H9 (cell line): ENCODE data around the gene KIFC3. TPM values are rescaled to one million over a fixed set of nuclear protein-coding genes. Genes with fewer than 3 reads are reported as not detected.

Source experiments
- DNase-seq: peaks from one replicate; pipeline ENCODE4 v3.0.0-alpha.2; 2017
- H2AFZ ChIP-seq: one replicate; pipeline ENCODE4 v1.6.1; 2013; ENCODE audit warnings: mild to moderate bottlenecking, low read length, control low read depth, moderate library complexity
- H2AK5ac ChIP-seq: 2 replicates; pipeline ENCODE4 v1.6.1; 2013; ENCODE audit warnings: low read length, control low read depth, mixed read lengths; ENCODE audit not compliant: insufficient read length
- H2BK120ac ChIP-seq: one replicate; pipeline ENCODE4 v1.6.1; 2013; ENCODE audit warnings: low read depth, mild to moderate bottlenecking, low read length, control low read depth, inconsistent platforms; ENCODE audit not compliant: poor library complexity, severe bottlenecking
- H2BK12ac ChIP-seq: 2 replicates; pipeline ENCODE4 v1.6.1; 2013; ENCODE audit warnings: low read length, control low read depth, mixed read lengths, low read depth; ENCODE audit not compliant: insufficient read length
- H2BK15ac ChIP-seq: 2 replicates; pipeline ENCODE4 v1.6.1; 2013; ENCODE audit warnings: low read depth, low read length, control low read depth
- H2BK20ac ChIP-seq: one replicate; pipeline ENCODE4 v1.6.1; 2013; ENCODE audit warnings: low read depth, mild to moderate bottlenecking, low read length, control low read depth, inconsistent platforms; ENCODE audit not compliant: poor library complexity, severe bottlenecking
- H2BK5ac ChIP-seq: 2 replicates; pipeline ENCODE4 v1.6.1; 2013; ENCODE audit warnings: low read length, control low read depth, mixed read lengths; ENCODE audit not compliant: insufficient read length
- H3K14ac ChIP-seq: 2 replicates; pipeline ENCODE4 v1.6.1; 2013; ENCODE audit warnings: low read length, control low read depth; ENCODE audit not compliant: insufficient read depth
- H3K18ac ChIP-seq: 2 replicates; pipeline ENCODE4 v1.6.1; 2013; ENCODE audit warnings: low read depth, mild to moderate bottlenecking, mixed read lengths, low read length, control low read depth; ENCODE audit not compliant: insufficient read length
- H3K23ac ChIP-seq: 2 replicates; pipeline ENCODE4 v1.6.1; 2013; ENCODE audit warnings: low read length, control low read depth, mixed read lengths, low read depth; ENCODE audit not compliant: insufficient read length
- H3K23me2 ChIP-seq: 2 replicates; pipeline ENCODE4 v1.6.1; 2013; ENCODE audit warnings: low read depth, mild to moderate bottlenecking, mixed read lengths, low read length, control low read depth; ENCODE audit not compliant: insufficient read length, poor library complexity, severe bottlenecking
- H3K27ac ChIP-seq: 2 replicates; pipeline ENCODE4 v1.5.1; 2013; ENCODE audit warnings: low read length, control low read depth, mixed read lengths, low read depth; ENCODE audit not compliant: insufficient read length
- H3K27me3 ChIP-seq: 2 replicates; pipeline ENCODE4 v1.6.1; 2013; ENCODE audit warnings: low read length, control low read depth, inconsistent platforms; ENCODE audit not compliant: insufficient read depth
- H3K4ac ChIP-seq: 2 replicates; pipeline ENCODE4 v1.6.1; 2013; ENCODE audit warnings: low read depth, mild to moderate bottlenecking, control low read depth, inconsistent platforms, low read length, moderate library complexity
- H3K4me1 ChIP-seq: 2 replicates; pipeline ENCODE4 v1.6.1; 2013; ENCODE audit warnings: low read length, control low read depth, inconsistent platforms; ENCODE audit not compliant: insufficient read depth
- H3K4me2 ChIP-seq: 2 replicates; pipeline ENCODE4 v1.6.1; 2013; ENCODE audit warnings: low read length, control low read depth, mixed read lengths; ENCODE audit not compliant: insufficient read length, insufficient read depth
- H3K56ac ChIP-seq: 2 replicates; pipeline ENCODE4 v1.6.1; 2013; ENCODE audit warnings: low read depth, mild to moderate bottlenecking, mixed read lengths, low read length, control low read depth; ENCODE audit not compliant: insufficient read length
- H3K79me1 ChIP-seq: 2 replicates; pipeline ENCODE4 v1.6.1; 2013; ENCODE audit warnings: low read depth, mild to moderate bottlenecking, moderate library complexity, low read length, control low read depth, inconsistent platforms; ENCODE audit not compliant: insufficient read depth, poor library complexity, severe bottlenecking
- H3K79me2 ChIP-seq: 2 replicates; pipeline ENCODE4 v1.6.1; 2013; ENCODE audit warnings: low read length, control low read depth, inconsistent platforms; ENCODE audit not compliant: insufficient read depth
- H3K9ac ChIP-seq: 2 replicates; pipeline ENCODE4 v1.6.1; 2013; ENCODE audit warnings: low read length, control low read depth, mixed read lengths; ENCODE audit not compliant: insufficient read length; ENCODE audit errors: extremely low read depth
- H3K9me3 ChIP-seq: one replicate; pipeline ENCODE4 v1.6.1; 2013; ENCODE audit warnings: low read depth, low read length, inconsistent platforms; ENCODE audit not compliant: control insufficient read depth
- H3T11ph ChIP-seq: one replicate; pipeline ENCODE4 v1.6.1; 2013; ENCODE audit warnings: mild to moderate bottlenecking, low read length, control low read depth, inconsistent platforms
- H4K20me1 ChIP-seq: one replicate; pipeline ENCODE4 v1.6.1; 2013; ENCODE audit not compliant: control insufficient read depth, insufficient read length, insufficient read depth
- H4K5ac ChIP-seq: 2 replicates; pipeline ENCODE4 v1.6.1; 2013; ENCODE audit warnings: low read depth, mild to moderate bottlenecking, mixed read lengths, low read length, control low read depth; ENCODE audit not compliant: insufficient read length
- H4K8ac ChIP-seq: replicated peaks from 2 replicates; pipeline ENCODE4 v1.6.1; 2013; ENCODE audit warnings: low read length, control low read depth, mixed read lengths, low read depth; ENCODE audit not compliant: insufficient read length
- H4K91ac ChIP-seq: 2 replicates; pipeline ENCODE4 v1.6.1; 2013; ENCODE audit warnings: low read depth, mild to moderate bottlenecking, moderate library complexity, mixed read lengths, low read length, control low read depth; ENCODE audit not compliant: insufficient read length
- H3K27ac Mint-ChIP-seq, 3 experiments: 2 replicates in 2 of 3; 3 replicates in 1 of 3; pipeline ENCODE4 v1.8.0; 2020 to 2021; ENCODE audit warnings: mixed read lengths in 3 of 3, mild to moderate bottlenecking in 1 of 3, moderate library complexity in 1 of 3
- H3K27me3 Mint-ChIP-seq: 2 replicates; pipeline ENCODE4 v1.8.0; 2021; ENCODE audit warnings: low read depth, mild to moderate bottlenecking, moderate library complexity, mixed read lengths
- H3K36me3 Mint-ChIP-seq, 3 experiments: 2 replicates in 2 of 3; 3 replicates in 1 of 3; pipeline ENCODE4 v1.8.0; 2020 to 2021; ENCODE audit warnings: low read depth in 3 of 3, mixed read lengths in 3 of 3; ENCODE audit not compliant: insufficient read depth in 1 of 3
- H3K4me1 Mint-ChIP-seq, 2 experiments: 2 replicates each; pipeline ENCODE4 v1.8.0; 2020; ENCODE audit warnings: mixed read lengths in 2 of 2
- H3K4me3 Mint-ChIP-seq, 2 experiments: 2 replicates in 1 of 2; 3 replicates in 1 of 2; pipeline ENCODE4 v1.8.0; 2020 to 2021; ENCODE audit warnings: mild to moderate bottlenecking in 2 of 2, mixed read lengths in 2 of 2, moderate library complexity in 1 of 2
- H3K9me3 Mint-ChIP-seq, 2 experiments: 2 replicates in 1 of 2; 3 replicates in 1 of 2; pipeline ENCODE4 v1.8.0; 2020; ENCODE audit warnings: mild to moderate bottlenecking in 2 of 2, mixed read lengths in 2 of 2, moderate library complexity in 1 of 2
- CTCF ChIP-seq: fragments of 200-600 bp; sonication (generic); conservative IDR thresholded peaks from 3 replicates; pipeline ENCODE4 v1.8.0; 2021; ENCODE audit warnings: antibody characterized with exemption, mild to moderate bottlenecking
- WGBS: extraction: QIAGEN DNeasy Blood & Tissue Kit; methylation state at CpG from one replicate; pipeline ENCODE4 v1.1.7; 2013; ENCODE audit warnings: missing lambda C conversion rate, low lambda C conversion rate, mixed read lengths; ENCODE audit not compliant: insufficient read length; ENCODE audit errors: extremely low coverage; 5-methylcytosine and 5-hydroxymethylcytosine counted together
- total RNA-seq: library from RNA; stranded (reverse); gene quantifications from 2 replicates; pipeline ENCODE4 v1.2.1, GENCODE V29; 2021

Gene KIFC3
- total RNA-seq, 1 experiment from 2014 or later, result 5.0 TPM

- no peak overlapping the region for H2BK15ac ChIP-seq
- no peak overlapping the region for H2BK20ac ChIP-seq
- no peak for TF ChIP-seq CTCF
- Mint-ChIP-seq H3K36me3 (no peaks in the 10 kb centered on the region), H3K4me1 (peaks cover 15 to 25% of the 10 kb centered on the region in 2 experiments), H3K27me3 (peaks cover 4% of the 10 kb centered on the region), H3K4me3 (no peak overlapping the region), H3K27ac (peak overlapping the region in 1 of 3 experiments; percentile 35; a peak in 1 of 7 replicates), H3K9me3 (no peaks in the 10 kb centered on the region; a peak in 1 of 5 replicates)
- no peaks in the 10 kb centered on the region for H3K79me1 ChIP-seq
- no peak overlapping the region for H3T11ph ChIP-seq
- no peak for DNase-seq
- H2AFZ ChIP-seq, result no peak overlapping the region
- no peak overlapping the region for H3K14ac ChIP-seq
- no peak overlapping the region for H4K91ac ChIP-seq
- no peaks in the 10 kb centered on the region for H3K9me3 ChIP-seq
- no peak overlapping the region for H2BK120ac ChIP-seq
- H3K27me3 ChIP-seq, result no peaks in the 10 kb centered on the region
- no peak overlapping the region for H3K4ac ChIP-seq
- H3K79me2 ChIP-seq, result no peaks in the 10 kb centered on the region
- WGBS, result no CpG with 5 or more reads among the region's 26 CpGs
- H3K4me2 ChIP-seq, result no peak overlapping the region
- no peak overlapping the region for H3K18ac ChIP-seq
- no peak overlapping the region for H3K23ac ChIP-seq
- H4K20me1 ChIP-seq, result no peaks in the 10 kb centered on the region
- H2AK5ac ChIP-seq, result no peak overlapping the region
- peaks cover 4% of the 10 kb centered on the region; the same call in 1 of the 2 replicates for H3K4me1 ChIP-seq
- no peak overlapping the region for H3K27ac ChIP-seq
- H2BK12ac ChIP-seq, result no peak overlapping the region
- H3K23me2 ChIP-seq, result no peaks in the 10 kb centered on the region
- no peak overlapping the region for H3K56ac ChIP-seq
- H3K9ac ChIP-seq, result no peak overlapping the region
- no peak overlapping the region for H2BK5ac ChIP-seq
- no peak overlapping the region for H4K5ac ChIP-seq
- no peak overlapping the region for H4K8ac ChIP-seq
Observed at GRCh38 chr16:57771141-57771785, 31.0 kb downstream of the KIFC3 start.
